OCI-LY3 (cell line): ENCODE data around the gene OR7D2.

ENCODE experiments used
- CTCF ChIP-seq: fragments of 200-600, 300-600 bp; sonication (generic); IDR thresholded peaks from 2 replicates; pipeline ENCODE4 v1.5.1; 2014; ENCODE audit warnings: antibody characterized with exemption, low read length, low read depth
- EZH2phosphoT487 ChIP-seq: fragments of 200-600 bp; shearing (Covaris generic); IDR thresholded peaks from 2 replicates; pipeline ENCODE4 v1.6.1; 2018; ENCODE audit warnings: antibody characterized with exemption, mixed run types, low read depth

- TF ChIP-seq CTCF, result no peak
- TF ChIP-seq EZH2phosphoT487, result no peak
Measured at GRCh38 chr19:9183000-9183399, 4.2 kb downstream of the OR7D2 start.
